Neural cell (in vitro differentiated cells): ENCODE data around the gene LPCAT4. TPM values are rescaled to one million over a fixed set of nuclear protein-coding genes. Genes with fewer than 3 reads are reported as not detected.

ENCODE experiments used
- H2AFZ ChIP-seq: fragments of 200-600, 300-800 bp; sonication (generic), shearing (Covaris generic); 2 replicates; pipeline ENCODE4 v1.6.0; 2014; ENCODE audit warnings: low read depth, mild to moderate bottlenecking, antibody characterized with exemption, low read length, moderate library complexity
- H3F3A ChIP-seq: fragments of 200-600 bp; shearing (Covaris generic); 2 replicates; pipeline ENCODE4 v1.6.1; 2016; ENCODE audit warnings: mild to moderate bottlenecking, moderate library complexity, mixed read lengths, antibody characterized with exemption, low read length; ENCODE audit not compliant: insufficient read depth, poor library complexity, severe bottlenecking
- H3K27ac ChIP-seq: fragments of 200-600, 300-800 bp; sonication (generic), shearing (Covaris generic); 2 replicates; pipeline ENCODE4 v1.5.1; 2014; ENCODE audit warnings: mild to moderate bottlenecking, low read length, moderate library complexity
- H3K27me3 ChIP-seq: fragments of 300-800, 200-600 bp; sonication (generic), shearing (Covaris generic); 2 replicates; pipeline ENCODE4 v1.6.0; 2014; ENCODE audit warnings: mild to moderate bottlenecking, low read depth, low read length, moderate library complexity; ENCODE audit not compliant: insufficient read depth
- H3K36me3 ChIP-seq: fragments of 300-800, 200-600 bp; sonication (generic), shearing (Covaris generic); 2 replicates; pipeline ENCODE4 v1.5.1; 2014; ENCODE audit warnings: mild to moderate bottlenecking, antibody characterized with exemption, low read length, moderate library complexity; ENCODE audit not compliant: insufficient read depth
- H3K4me2 ChIP-seq: fragments of 300-800, 200-600 bp; sonication (generic), shearing (Covaris generic); 2 replicates; pipeline ENCODE4 v1.6.0; 2014; ENCODE audit warnings: mild to moderate bottlenecking, low read length
- H3K4me3 ChIP-seq: fragments of 300-800, 200-600 bp; sonication (generic), shearing (Covaris generic); 2 replicates; pipeline ENCODE4 v1.5.1; 2014; ENCODE audit warnings: mild to moderate bottlenecking, low read length, moderate library complexity
- H3K79me2 ChIP-seq: fragments of 200-600 bp; shearing (Covaris generic); replicated peaks from 2 replicates; pipeline ENCODE4 v1.6.0; 2014; ENCODE audit warnings: mild to moderate bottlenecking, low read length, moderate library complexity; ENCODE audit not compliant: insufficient read depth
- H3K9ac ChIP-seq: fragments of 300-800, 200-600 bp; sonication (generic), shearing (Covaris generic); 2 replicates; pipeline ENCODE4 v1.6.1; 2016; ENCODE audit warnings: mild to moderate bottlenecking, low read length, mixed read lengths
- H3K9me2 ChIP-seq: fragments of 200-600 bp; shearing (Covaris generic); 2 replicates; pipeline ENCODE4 v1.6.1; 2016; ENCODE audit warnings: mild to moderate bottlenecking, low read length, mixed read lengths; ENCODE audit not compliant: insufficient read depth
- H3K9me3 ChIP-seq: fragments of 200-600, 300-800 bp; sonication (generic), shearing (Covaris generic); 2 replicates; pipeline ENCODE4 v1.6.1; 2016; ENCODE audit warnings: mild to moderate bottlenecking, mixed run types, low read length, moderate library complexity, mixed read lengths
- H4K20me1 ChIP-seq: fragments of 200-600 bp; shearing (Covaris generic); 2 replicates; pipeline ENCODE4 v1.6.1; 2016; ENCODE audit warnings: mild to moderate bottlenecking, mixed run types; ENCODE audit not compliant: insufficient read depth
- EP300 ChIP-seq: fragments of 450-650 bp; conservative IDR thresholded peaks from 2 replicates; pipeline ENCODE4 v1.6.1; 2014; ENCODE audit warnings: antibody characterized with exemption, mild to moderate bottlenecking, moderate library complexity; ENCODE audit not compliant: poor library complexity, severe bottlenecking
- EZH2 ChIP-seq: fragments of 200-600, 300-800 bp; shearing (Covaris generic), sonication (generic); IDR thresholded peaks from 2 replicates; pipeline ENCODE4 v1.6.1; 2014; ENCODE audit warnings: antibody characterized with exemption, low read length, borderline replicate concordance, mild to moderate bottlenecking; ENCODE audit not compliant: insufficient read depth, poor library complexity, severe bottlenecking
- MXI1 ChIP-seq: fragments of 450-650 bp; conservative IDR thresholded peaks from 2 replicates; pipeline ENCODE4 v1.6.1; 2014; ENCODE audit warnings: antibody characterized with exemption, mild to moderate bottlenecking; ENCODE audit not compliant: poor library complexity, severe bottlenecking
- POLR2AphosphoS5 ChIP-seq: IDR thresholded peaks from 2 replicates; pipeline ENCODE4 v1.6.1; 2012
- RAD21 ChIP-seq: fragments of 450-650 bp; conservative IDR thresholded peaks from 2 replicates; pipeline ENCODE4 v1.6.1; 2014; ENCODE audit warnings: antibody characterized with exemption, mild to moderate bottlenecking, moderate library complexity
- SMC3 ChIP-seq: fragments of 450-650 bp; conservative IDR thresholded peaks from 2 replicates; pipeline ENCODE4 v1.6.1; 2014; ENCODE audit warnings: antibody characterized with exemption, mild to moderate bottlenecking, moderate library complexity; ENCODE audit not compliant: poor library complexity
- TAF1 ChIP-seq: IDR thresholded peaks from 2 replicates; pipeline ENCODE4 v1.6.1; 2012; ENCODE audit warnings: low read depth
- polyA plus RNA-seq: library from polyadenylated mRNA; depleted of rRNA; stranded (reverse); fragments of >200 nt; gene quantifications from 2 replicates; pipeline ENCODE4 v1.2.3, GENCODE V29; 2014
- TF ChIP-seq, protein P1 (sequence below): IDR thresholded peaks from 2 replicates; pipeline ENCODE4 v1.6.1; 2012; ENCODE audit warnings: borderline replicate concordance
- TF ChIP-seq, protein P2 (sequence below): fragments of 450-650 bp; IDR thresholded peaks from 2 replicates; pipeline ENCODE4 v1.5.1; 2014; ENCODE audit warnings: antibody characterized with exemption, mild to moderate bottlenecking, moderate library complexity; ENCODE audit not compliant: poor library complexity, severe bottlenecking

The LPCAT4 gene
- polyA plus RNA-seq, 1 donor from 2014 or later: 76.7 TPM

DNA sequence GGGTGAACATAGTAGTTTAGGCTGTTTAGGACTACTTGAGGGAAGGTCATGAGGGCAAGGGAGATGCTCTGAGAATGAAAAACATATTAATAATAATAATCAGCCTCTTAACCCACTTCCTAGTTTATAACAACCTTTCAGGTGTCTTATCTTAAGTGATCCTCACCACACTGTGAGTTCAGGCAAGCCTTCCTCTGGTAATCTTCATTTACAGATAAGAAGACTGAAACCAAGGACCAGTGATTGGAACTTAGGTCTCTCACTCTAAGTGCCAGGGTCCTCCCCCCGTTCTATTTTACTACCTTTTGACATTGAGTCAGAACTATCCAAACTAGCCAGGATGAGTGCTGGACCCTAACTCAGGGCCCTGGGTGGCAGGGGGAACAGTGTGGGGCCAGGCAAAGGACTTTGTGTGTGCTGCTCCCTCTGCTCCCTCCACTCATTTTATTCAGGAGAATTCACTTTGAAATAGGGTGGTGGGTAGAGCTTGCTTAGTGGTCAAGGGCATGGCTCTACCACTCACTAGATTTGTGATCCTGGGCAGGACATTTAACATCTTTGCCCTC, 18.2 kb downstream of the LPCAT4 start:
- TF ChIP-seq POLR2AphosphoS5 (no peak), TAF1 (no peak), RAD21 (no peak), SMC3 (no peak), EZH2 (no peak)
- TF ChIP-seq, protein P1, sequence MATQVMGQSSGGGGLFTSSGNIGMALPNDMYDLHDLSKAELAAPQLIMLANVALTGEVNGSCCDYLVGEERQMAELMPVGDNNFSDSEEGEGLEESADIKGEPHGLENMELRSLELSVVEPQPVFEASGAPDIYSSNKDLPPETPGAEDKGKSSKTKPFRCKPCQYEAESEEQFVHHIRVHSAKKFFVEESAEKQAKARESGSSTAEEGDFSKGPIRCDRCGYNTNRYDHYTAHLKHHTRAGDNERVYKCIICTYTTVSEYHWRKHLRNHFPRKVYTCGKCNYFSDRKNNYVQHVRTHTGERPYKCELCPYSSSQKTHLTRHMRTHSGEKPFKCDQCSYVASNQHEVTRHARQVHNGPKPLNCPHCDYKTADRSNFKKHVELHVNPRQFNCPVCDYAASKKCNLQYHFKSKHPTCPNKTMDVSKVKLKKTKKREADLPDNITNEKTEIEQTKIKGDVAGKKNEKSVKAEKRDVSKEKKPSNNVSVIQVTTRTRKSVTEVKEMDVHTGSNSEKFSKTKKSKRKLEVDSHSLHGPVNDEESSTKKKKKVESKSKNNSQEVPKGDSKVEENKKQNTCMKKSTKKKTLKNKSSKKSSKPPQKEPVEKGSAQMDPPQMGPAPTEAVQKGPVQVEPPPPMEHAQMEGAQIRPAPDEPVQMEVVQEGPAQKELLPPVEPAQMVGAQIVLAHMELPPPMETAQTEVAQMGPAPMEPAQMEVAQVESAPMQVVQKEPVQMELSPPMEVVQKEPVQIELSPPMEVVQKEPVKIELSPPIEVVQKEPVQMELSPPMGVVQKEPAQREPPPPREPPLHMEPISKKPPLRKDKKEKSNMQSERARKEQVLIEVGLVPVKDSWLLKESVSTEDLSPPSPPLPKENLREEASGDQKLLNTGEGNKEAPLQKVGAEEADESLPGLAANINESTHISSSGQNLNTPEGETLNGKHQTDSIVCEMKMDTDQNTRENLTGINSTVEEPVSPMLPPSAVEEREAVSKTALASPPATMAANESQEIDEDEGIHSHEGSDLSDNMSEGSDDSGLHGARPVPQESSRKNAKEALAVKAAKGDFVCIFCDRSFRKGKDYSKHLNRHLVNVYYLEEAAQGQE: no peak
- TF ChIP-seq, protein P2, sequence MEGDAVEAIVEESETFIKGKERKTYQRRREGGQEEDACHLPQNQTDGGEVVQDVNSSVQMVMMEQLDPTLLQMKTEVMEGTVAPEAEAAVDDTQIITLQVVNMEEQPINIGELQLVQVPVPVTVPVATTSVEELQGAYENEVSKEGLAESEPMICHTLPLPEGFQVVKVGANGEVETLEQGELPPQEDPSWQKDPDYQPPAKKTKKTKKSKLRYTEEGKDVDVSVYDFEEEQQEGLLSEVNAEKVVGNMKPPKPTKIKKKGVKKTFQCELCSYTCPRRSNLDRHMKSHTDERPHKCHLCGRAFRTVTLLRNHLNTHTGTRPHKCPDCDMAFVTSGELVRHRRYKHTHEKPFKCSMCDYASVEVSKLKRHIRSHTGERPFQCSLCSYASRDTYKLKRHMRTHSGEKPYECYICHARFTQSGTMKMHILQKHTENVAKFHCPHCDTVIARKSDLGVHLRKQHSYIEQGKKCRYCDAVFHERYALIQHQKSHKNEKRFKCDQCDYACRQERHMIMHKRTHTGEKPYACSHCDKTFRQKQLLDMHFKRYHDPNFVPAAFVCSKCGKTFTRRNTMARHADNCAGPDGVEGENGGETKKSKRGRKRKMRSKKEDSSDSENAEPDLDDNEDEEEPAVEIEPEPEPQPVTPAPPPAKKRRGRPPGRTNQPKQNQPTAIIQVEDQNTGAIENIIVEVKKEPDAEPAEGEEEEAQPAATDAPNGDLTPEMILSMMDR: no peak
- no peak overlapping the region for H3K27ac ChIP-seq
- no peaks in the 10 kb centered on the region for H3K27me3 ChIP-seq
- no peaks in the 10 kb centered on the region for H3K9me3 ChIP-seq
- H2AFZ ChIP-seq: no peak overlapping the region
- no peak overlapping the region for H3K4me3 ChIP-seq
- no peaks in the 10 kb centered on the region for H4K20me1 ChIP-seq
- H3K79me2 ChIP-seq: no peaks in the 10 kb centered on the region
- no peak overlapping the region for H3K4me2 ChIP-seq
- H3K9ac ChIP-seq: no peak overlapping the region
- no peaks in the 10 kb centered on the region for H3F3A ChIP-seq
- H3K36me3 ChIP-seq: no peaks in the 10 kb centered on the region
- H3K9me2 ChIP-seq: no peaks in the 10 kb centered on the region

DNA sequence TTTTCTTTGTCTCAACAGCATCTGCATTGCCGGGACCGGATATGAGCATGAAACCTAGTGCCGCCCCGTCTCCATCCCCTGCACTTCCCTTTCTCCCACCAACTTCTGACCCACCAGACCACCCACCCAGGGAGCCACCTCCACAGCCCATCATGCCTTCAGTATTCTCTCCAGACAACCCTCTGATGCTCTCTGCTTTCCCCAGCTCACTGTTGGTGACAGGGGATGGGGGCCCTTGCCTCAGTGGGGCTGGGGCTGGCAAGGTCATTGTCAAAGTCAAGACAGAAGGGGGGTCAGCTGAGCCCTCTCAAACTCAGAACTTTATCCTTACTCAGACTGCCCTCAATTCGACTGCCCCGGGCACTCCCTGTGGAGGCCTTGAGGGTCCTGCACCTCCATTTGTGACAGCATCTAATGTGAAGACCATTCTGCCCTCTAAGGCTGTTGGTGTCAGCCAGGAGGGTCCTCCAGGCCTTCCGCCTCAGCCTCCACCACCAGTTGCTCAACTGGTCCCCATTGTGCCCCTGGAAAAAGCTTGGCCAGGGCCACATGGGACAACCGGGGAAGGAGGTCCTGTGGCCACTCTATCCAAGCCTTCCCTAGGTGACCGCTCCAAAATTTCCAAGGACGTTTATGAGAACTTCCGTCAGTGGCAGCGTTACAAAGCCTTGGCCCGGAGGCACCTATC, 18.9 kb downstream of the LPCAT4 start:
- TF ChIP-seq, protein P2: no peak
- TF ChIP-seq SMC3 (no peak), POLR2AphosphoS5 (no peak), MXI1 (no peak), EZH2 (no peak), TAF1 (no peak), EP300 (no peak), RAD21 (no peak)
- TF ChIP-seq, protein P1: no peak
- Histone ChIP-seq H3K4me2 (no peak overlapping the region), H3K9me2 (no peaks in the 10 kb centered on the region), H3K27me3 (no peaks in the 10 kb centered on the region), H3F3A (no peaks in the 10 kb centered on the region), H3K27ac (no peak overlapping the region), H3K79me2 (no peaks in the 10 kb centered on the region), H3K9ac (no peak overlapping the region), H2AFZ (no peak overlapping the region), H3K9me3 (no peaks in the 10 kb centered on the region), H4K20me1 (no peaks in the 10 kb centered on the region), H3K4me3 (no peak overlapping the region), H3K36me3 (no peaks in the 10 kb centered on the region)
